ENCODE data around the gene ST3GAL3. TPM values are rescaled to one million over a fixed set of nuclear protein-coding genes. Genes with fewer than 3 reads are reported as not detected.

ST3GAL3 gene
- total RNA-seq, 2 donors from 2014 or later, result 7.1 to 10.7 TPM

GRCh38 chr1:43937179-43937865 lies 230.0 kb downstream of the ST3GAL3 start:
- no peak for DNase-seq
- intact Hi-C loops (cut with DNase I, micrococcal nuclease), result loop anchor here in 1 of 2 donors (10.0 kb wide), 1 partner anchor 173 kb away; no protein-coding TSS in a partner anchor
- no peak for ATAC-seq

DNA sequence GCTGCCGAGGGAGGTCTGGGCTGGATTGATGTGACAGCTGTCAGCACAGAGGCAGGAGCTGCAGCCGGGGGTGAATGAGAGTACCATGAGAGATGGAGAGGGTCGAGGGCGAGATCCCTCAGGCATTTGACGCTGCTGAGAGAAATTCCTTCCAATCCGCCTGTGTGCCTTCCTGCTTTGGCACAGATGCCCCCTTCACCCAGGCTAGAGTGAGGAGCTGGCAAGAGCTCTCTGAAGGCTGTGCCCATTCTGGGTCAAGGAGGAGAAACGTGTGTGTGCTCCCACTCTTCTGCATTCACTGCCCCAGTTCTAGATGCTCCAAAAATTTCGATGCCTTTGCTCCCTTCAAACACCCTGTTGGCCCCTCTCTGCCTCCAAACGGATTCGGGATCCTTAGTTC lies 231.0 kb downstream of the ST3GAL3 start:
- no peak for DNase-seq
- no peak for ATAC-seq
- intact Hi-C loops (cut with DNase I, micrococcal nuclease), result loop anchor here in 1 of 2 donors (10.0 kb wide), 1 partner anchor 174 kb away; no protein-coding TSS in a partner anchor

DNA sequence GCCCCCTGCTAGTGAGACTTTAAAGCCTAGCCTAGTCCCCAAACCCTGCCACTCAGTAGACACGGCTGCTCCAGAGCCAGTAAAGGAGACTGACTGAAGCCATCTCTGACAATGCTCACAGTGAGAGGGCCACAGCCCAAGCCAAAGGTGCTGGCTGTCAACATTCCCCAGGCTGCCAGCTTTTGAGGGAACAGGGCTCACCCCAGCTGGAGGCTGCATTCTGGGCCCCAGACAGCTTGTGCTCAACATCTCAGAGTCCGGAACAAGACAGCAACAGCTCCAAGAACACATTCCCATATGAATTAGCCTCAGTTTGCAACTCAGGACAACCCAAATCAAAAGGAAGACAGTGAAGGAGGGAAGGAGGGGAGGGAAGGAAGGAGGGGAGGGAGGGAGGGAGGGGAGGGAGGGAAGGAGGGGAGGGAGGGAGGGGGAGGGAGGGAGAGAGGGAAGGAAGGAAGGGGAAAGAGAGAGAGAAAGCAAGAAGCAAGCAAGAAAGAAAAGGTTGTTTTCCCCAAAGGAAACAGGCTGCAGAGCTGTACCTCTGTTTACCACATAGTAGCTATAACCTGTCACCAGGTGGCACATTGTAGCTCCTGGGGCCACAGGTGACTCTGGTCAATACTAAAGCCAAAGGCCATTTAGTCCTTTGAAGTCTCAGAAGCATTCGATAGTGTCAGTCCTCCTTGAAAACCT lies 231.7 kb downstream of the ST3GAL3 start:
- ATAC-seq (no peak), DNase-seq (no peak)
- intact Hi-C loops (cut with DNase I, micrococcal nuclease), result loop anchor here in 1 of 2 donors (10.0 kb wide), 1 partner anchor 174 kb away; no protein-coding TSS in a partner anchor

- no peak for DNase-seq
- ATAC-seq, result no peak
Observed at GRCh38 chr1:43942411-43942810, 235.1 kb downstream of the ST3GAL3 start.

DNA sequence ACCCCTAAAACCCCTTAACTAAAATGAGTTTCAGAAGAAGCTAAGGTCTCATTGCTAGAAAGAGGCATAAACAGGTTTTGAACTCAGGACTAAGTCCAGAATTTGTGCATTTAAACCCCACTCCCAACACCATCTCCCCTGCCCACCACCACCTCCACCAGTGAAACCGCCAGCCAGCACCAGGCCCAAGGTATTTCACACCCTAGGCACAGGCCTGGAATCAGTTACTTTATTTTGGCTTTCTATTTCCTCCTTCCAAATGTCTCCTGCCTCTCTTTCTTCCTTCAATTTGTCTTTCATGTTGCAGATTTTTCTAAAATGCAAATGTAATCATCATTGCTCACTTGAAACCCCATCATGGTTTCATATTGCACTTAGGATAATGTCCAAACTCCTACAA lies 237.5 kb downstream of the ST3GAL3 start:
- DNase-seq (no peak), ATAC-seq (no peak)
- intact Hi-C loops (cut with DNase I, micrococcal nuclease), result no loop called here

More at GRCh38 chr1:43942411-43942810, 235.1 kb downstream of the ST3GAL3 start:
- intact Hi-C loops (cut with DNase I, micrococcal nuclease), result no loop called here

- intact Hi-C loops (cut with DNase I, micrococcal nuclease), result no loop called here
- DNase-seq, result peak in 1 of 2 donors; percentile 29
- ATAC-seq, result no peak
Observed at GRCh38 chr1:43945674-43946235, 238.4 kb downstream of the ST3GAL3 start.

GRCh38 chr1:43946236-43947060 lies 239.1 kb downstream of the ST3GAL3 start, which contains the start of gene IPO13:
Gene IPO13 (plus strand): TSS chr1:43946950. CDS start chr1:43947601, 651 bp downstream.
- peak; percentile 95 for ATAC-seq
- peak; percentile 95 to 96 for DNase-seq
- intact Hi-C loops (cut with DNase I, micrococcal nuclease), result no loop called here

DNA sequence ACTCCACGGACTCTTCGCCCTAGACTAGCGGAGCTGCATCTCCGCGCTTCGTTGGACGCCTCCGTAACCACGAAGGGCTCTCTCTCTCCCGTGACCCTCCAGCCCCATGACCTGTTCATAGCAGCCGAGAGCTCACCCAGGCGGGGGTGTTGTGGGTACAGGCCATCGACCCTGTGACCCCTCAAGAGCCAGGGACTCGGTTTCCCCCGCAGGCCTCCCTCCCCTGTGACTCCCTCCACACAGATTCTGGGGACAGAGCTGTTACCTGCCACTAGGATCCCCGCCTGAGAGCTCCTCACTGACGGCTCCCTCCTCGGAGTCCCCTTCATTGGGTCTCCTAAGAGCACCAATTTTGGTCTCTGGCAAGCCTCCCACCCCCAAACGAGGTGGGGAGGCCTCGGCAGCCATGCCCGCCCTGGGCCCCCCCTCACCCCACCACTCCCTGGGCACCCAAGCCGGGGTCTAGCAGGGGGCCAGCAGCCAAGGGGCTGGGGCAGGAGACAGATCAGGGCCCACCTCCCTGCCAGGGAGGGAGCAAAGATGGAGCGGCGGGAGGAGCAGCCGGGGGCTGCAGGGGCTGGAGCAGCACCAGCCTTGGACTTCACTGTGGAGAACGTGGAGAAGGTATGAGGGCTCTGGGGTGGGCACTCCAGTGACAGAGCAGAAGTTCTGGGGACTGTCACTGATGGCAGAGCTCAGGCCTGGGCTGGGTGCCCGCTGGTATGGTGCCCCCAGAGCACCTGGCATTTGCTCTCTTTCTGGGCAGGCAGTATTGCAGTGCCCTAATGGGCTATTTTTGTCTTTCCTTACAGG lies 239.9 kb downstream of the ST3GAL3 start:
- peak in 1 of 2 donors; percentile 36 for DNase-seq
- intact Hi-C loops (cut with DNase I, micrococcal nuclease), result no loop called here
- ATAC-seq, result peak; percentile 6

GRCh38 chr1:43947874-43948437 lies 240.6 kb downstream of the ST3GAL3 start:
- no peak for ATAC-seq
- intact Hi-C loops (cut with DNase I, micrococcal nuclease), result no loop called here
- no peak for DNase-seq

GRCh38 chr1:43949678-43950077 lies 242.3 kb downstream of the ST3GAL3 start:
- DNase-seq (no peak), ATAC-seq (no peak)
- intact Hi-C loops (cut with DNase I, micrococcal nuclease), result no loop called here

DNA sequence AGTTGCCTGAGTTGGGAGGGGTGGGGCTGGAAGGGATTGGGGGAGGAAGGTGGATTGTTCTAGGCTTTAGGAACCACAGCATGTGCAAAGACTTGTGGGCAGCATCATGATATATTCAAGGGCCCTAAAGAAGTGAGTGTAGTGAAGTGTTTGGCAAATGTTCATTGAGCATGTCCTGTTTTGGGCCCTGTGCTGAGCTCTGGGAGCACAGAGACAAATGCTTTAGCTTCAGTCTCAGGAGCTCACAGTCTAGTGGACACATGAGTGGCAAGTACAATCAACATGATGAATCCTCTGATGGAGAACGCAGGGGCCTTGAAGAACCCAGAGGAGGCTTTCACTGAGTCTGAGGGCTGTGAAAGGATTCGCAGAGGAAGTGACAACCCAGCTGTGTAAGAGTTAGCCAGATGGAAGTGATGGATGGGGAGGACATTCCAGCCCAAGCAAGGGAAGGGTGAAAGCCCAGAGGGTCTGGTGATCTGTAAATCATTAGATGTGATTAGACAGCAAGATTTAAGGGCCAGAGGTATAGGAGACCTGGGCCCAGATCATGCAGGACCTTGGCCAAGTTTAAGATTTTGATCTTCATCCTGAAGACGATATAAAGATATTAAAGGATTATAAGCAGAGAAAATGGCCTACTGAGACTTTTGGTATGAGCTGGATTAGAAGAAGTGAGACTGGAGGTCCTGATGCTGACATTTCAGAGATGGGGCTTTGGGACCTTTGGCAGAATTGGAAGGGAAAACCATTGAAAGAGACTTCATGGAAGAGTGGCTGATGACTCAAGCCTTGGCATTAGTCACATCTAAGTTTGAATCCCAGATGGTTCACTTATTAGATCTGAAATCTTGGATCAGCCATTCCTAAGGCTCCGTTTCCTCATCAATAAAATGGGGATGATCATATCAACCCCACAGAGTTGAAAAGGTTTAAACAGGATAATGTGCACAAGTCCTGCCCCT lies 244.0 kb downstream of the ST3GAL3 start:
- intact Hi-C loops (cut with DNase I, micrococcal nuclease), result no loop called here
- DNase-seq (no peak), ATAC-seq (no peak)

DNA sequence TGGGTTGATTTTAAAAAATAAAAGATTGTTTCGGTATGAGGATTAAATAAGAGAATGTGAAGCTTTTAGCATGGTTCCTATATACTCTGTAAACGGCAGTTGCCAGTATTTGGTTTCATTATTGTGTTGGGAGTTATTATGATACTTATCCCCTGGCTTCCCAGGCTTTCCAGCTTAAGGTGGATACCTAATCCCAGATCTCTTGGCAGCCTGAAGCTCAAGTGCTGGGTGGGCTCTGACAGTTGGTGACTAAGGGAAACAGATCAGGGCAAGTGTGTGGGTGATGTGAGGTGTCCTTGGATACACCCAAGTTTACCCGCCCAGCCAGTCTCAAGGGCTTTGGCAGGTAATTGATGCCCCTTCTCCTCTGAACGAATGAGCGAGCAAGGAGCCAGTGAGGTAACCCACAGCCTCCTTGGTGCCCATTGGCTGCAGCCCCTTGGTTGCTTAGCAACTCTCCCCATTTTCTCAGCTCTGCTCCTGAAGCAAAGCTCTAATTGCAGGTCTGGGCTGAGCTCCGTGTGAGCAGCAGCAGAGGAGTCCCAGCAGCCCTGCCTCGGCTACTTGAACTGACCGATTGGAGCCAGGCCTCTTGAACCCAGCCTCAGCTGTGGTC lies 245.5 kb downstream of the ST3GAL3 start:
- intact Hi-C loops (cut with DNase I, micrococcal nuclease), result no loop called here
- ATAC-seq (no peak), DNase-seq (no peak)

DNA sequence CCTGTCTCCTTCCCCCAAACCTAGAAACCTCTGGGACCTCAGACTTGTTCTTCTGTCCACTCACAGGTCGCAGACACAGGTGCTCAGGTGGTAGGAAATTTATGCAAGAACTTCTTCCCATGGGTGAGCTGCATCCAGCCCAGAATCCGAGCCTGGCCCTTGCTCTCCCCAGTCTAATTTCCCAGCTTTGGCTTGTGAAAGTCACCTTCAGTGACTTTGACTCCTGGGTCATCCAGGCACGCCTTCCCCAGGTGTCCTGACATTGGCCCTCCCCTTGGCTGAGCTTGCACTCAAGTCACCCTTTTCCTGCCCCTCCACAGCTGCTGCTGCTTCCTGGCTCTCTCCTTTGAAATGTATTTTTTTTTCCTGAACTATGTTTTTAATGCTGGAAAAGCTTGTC lies 246.0 kb downstream of the ST3GAL3 start:
- no peak for ATAC-seq
- no peak for DNase-seq
- intact Hi-C loops (cut with DNase I, micrococcal nuclease), result no loop called here

DNA sequence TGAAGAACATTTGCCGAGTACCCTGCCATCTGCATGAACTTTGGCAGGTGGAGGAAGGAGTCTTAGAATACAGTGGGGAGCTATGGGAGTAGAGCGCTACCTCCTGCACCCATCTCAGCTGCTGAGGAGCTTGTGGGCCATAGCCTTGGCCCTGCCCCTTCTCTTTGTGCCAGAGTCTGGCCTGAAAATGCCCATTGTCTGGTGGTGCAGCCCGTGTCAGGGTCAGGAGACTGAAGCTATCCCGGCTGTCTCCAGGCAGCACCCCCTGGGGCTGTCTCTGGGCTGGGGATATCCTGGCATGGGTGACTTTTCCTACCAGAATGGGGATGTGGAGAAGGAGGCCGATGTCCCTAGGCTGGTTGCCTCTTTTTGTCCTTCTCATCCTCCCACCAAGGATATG lies 246.7 kb downstream of the ST3GAL3 start:
- ATAC-seq, result no peak

GRCh38 chr1:43956234-43956633 lies 248.9 kb downstream of the ST3GAL3 start:
- no peak for ATAC-seq
- DNase-seq, result no peak
- intact Hi-C loops (cut with DNase I, micrococcal nuclease), result no loop called here

More for the DNA sequence above, 246.7 kb downstream of the ST3GAL3 start:
- intact Hi-C loops (cut with DNase I, micrococcal nuclease), result no loop called here
- DNase-seq, result no peak

DNA sequence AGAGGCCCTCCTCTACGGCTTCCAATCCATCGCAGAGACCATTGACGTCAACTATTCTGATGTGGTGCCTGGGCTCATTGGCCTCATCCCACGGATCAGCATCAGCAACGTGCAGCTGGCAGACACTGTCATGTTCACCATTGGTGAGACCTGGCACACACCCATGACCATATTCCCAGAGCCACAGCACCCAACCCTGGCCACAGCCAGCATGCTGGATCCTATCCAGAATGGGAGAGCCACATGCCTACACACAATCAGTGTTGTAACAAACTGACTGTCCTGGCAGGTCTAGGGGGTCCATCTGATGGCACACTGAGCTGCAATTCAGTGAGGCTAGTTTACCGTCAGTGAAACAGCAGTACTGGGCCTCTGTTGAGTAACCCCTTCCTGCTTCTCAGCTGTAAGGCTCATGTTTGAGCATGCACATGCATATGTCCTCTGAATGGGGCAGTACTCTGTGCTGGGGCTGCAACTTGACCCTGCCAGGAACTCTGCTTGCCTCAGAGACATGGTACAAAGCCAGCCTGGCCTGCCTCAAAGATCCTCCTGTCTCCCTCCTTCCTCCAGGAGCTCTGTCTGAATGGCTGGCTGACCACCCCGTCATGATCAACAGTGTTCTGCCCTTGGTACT lies 250.2 kb downstream of the ST3GAL3 start:
- no peak for ATAC-seq
- intact Hi-C loops (cut with DNase I, micrococcal nuclease), result no loop called here
- DNase-seq, result no peak
